MCF 10A (cell line): ENCODE results near the gene SHC2. TPM values are rescaled to one million over a fixed set of nuclear protein-coding genes. Genes with fewer than 3 reads are reported as not detected.
A peak's percentile ranks its signal among the peaks of the same experiment; 100 is the strongest.

Experiments used
- BruUV-seq: library from RNA; stranded (reverse); fragments of 400-500 nt; replicated peaks from 2 replicates; lab custom pipeline; 2021; lab: Mats Ljungman, UMichigan
- CTCF ChIA-PET: fragments of 300-600 bp; sonication (Branson Sonifier 250); formaldehyde crosslinking; extraction: SDS; loops from one replicate; lab custom pipeline; 2021; ENCODE audit warnings: antibody characterized with exemption, inconsistent platforms; lab: Yijun Ruan, JAX
- POLR2A ChIA-PET: fragments of 300-600, 350-650 bp; sonication (Branson Sonifier 250); formaldehyde crosslinking; extraction: SDS; loops from one replicate; lab custom pipeline; 2020; ENCODE audit warnings: antibody characterized with exemption, inconsistent platforms; lab: Yijun Ruan, JAX
- DNase-seq: peaks from one replicate; pipeline ENCODE4 v3.0.0-alpha.2; 2018; ENCODE audit not compliant: unreplicated experiment
- H3K27ac Mint-ChIP-seq: one replicate; pipeline ENCODE4 v1.8.0; 2022; ENCODE audit warnings: mild to moderate bottlenecking, low read depth, mixed read lengths; ENCODE audit not compliant: unreplicated experiment
- H3K27me3 Mint-ChIP-seq: one replicate; pipeline ENCODE4 v1.8.0; 2022; ENCODE audit warnings: mixed read lengths; ENCODE audit not compliant: insufficient read depth, unreplicated experiment
- H3K36me3 Mint-ChIP-seq: one replicate; pipeline ENCODE4 v1.8.0; 2022; ENCODE audit warnings: mild to moderate bottlenecking, moderate library complexity, mixed read lengths; ENCODE audit not compliant: insufficient read depth, unreplicated experiment
- H3K4me1 Mint-ChIP-seq: one replicate; pipeline ENCODE4 v1.8.0; 2022; ENCODE audit warnings: mixed read lengths; ENCODE audit not compliant: insufficient read depth, unreplicated experiment
- H3K4me3 Mint-ChIP-seq: one replicate; pipeline ENCODE4 v1.8.0; 2022; ENCODE audit warnings: mild to moderate bottlenecking, moderate library complexity, mixed read lengths; ENCODE audit not compliant: unreplicated experiment
- H3K9me3 Mint-ChIP-seq: one replicate; pipeline ENCODE4 v1.8.0; 2022; ENCODE audit warnings: mixed read lengths; ENCODE audit not compliant: unreplicated experiment
- intact Hi-C: fragments of 100-400 bp; cut with micrococcal nuclease; formaldehyde crosslinking; loops from 2 replicates; pipeline ENCODE4 v1.14.1; 2022
- total RNA-seq: library from RNA; stranded (reverse); gene quantifications from 2 replicates; pipeline ENCODE4 v1.2.3, GENCODE V29; 2022
- TF ChIP-seq, protein P1 (sequence below): fragments of 200-600 bp; IDR thresholded peaks from one replicate; pipeline ENCODE4 v1.8.0; 2022; ENCODE audit warnings: antibody characterized with exemption, mild to moderate bottlenecking; ENCODE audit not compliant: unreplicated experiment

Gene SHC2
- total RNA-seq, 1 experiment from 2014 or later = 0.77 TPM

DNA sequence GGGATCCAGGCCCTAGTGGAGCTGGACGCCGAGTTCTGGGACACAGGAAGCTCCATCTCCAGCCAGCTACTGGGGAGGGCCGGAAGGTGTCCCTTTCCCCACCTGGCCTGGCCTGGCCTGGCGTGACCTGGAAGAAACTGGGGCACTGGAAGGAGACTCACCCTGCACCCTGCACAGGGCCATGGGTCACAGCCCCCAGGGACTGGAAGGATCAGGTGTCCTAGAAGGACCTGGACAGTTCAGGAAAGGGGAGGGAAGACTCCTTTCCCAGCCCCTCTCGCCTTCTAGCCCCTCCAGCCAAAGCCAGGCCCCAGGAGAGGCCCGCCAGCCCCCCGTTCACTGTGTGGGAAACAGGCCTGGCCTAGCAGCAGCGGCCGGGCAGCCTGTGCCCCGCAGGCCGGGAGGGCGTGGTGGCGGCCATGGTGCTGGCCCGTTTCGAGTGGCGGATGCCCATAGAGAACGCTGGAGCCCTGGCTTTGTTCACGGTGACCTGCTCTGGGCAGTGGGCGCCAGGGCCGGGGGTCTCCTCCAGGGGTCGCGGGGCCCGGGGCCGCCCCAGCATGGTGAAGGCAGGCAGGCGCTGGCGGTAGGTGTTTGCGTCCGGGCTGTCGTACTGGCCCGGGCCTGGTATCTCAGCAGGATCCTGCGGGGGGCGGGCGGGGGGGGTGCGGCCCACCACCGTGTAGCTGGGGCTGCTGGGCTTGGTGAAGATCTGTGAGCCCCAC, 2.8 kb upstream of the SHC2 start:
- Mint-ChIP-seq H3K27me3 (no peaks in the 10 kb centered on the region), H3K4me3 (no peak overlapping the region), H3K36me3 (no peaks in the 10 kb centered on the region), H3K4me1 (no peaks in the 10 kb centered on the region), H3K9me3 (peaks cover 23% of the 10 kb centered on the region), H3K27ac (no peak overlapping the region)
- no peak for DNase-seq
- no TSS peak for BruUV-seq
- CTCF ChIA-PET = no interaction called here
- POLR2A ChIA-PET = no interaction called here
- intact Hi-C loops = no loop called here
- TF ChIP-seq, protein P1, sequence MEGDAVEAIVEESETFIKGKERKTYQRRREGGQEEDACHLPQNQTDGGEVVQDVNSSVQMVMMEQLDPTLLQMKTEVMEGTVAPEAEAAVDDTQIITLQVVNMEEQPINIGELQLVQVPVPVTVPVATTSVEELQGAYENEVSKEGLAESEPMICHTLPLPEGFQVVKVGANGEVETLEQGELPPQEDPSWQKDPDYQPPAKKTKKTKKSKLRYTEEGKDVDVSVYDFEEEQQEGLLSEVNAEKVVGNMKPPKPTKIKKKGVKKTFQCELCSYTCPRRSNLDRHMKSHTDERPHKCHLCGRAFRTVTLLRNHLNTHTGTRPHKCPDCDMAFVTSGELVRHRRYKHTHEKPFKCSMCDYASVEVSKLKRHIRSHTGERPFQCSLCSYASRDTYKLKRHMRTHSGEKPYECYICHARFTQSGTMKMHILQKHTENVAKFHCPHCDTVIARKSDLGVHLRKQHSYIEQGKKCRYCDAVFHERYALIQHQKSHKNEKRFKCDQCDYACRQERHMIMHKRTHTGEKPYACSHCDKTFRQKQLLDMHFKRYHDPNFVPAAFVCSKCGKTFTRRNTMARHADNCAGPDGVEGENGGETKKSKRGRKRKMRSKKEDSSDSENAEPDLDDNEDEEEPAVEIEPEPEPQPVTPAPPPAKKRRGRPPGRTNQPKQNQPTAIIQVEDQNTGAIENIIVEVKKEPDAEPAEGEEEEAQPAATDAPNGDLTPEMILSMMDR = no peak

DNA sequence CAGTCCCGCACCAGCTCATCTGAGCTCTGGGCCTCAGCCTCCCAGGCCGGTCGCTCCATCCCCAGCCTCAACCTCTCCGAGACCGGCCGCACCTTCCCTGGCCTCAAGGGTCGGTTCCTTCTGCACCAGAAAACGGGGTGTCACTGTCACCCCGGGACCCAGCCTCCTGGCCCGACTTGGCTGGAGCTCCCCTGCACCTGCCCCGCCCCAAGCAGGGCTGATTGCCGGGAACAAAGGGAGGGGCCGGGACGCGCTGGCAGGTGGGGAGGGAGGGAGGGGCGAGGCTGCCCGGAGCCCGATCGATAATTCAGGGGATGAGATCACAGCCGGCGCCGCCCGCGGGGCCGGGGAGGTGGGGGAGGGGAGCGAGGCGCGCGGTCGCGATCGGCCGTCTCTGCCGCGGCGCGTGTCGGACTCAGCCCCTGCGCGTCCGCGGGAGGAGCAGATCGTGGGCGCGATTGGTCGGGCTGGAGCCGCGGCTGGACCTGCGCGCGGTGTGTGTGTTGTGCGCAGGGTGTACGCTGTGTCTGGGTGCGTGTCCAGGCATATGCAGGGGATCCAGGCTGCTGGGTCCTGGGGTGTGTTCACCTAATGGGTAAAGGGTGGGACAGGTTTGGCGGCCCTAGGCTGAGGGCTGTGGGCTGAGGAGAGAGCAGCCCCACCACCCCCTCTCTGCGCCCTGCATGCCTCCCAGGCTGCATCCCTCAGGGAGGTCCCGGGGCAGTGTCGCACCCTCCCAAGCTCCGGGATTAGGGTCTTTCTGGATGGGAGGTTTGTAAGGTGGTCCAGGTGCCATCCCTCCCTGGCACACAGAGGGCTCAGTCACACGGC, 1.1 kb upstream of the SHC2 start:
- peak overlapping the region; percentile 71 for H3K4me3 Mint-ChIP-seq
- peak overlapping the region; percentile 42 for H3K27ac Mint-ChIP-seq
- ChIA-PET POLR2A (interaction anchor here (0.7 to 1.5 kb wide), 2 partner anchors 24 to 113 kb away, joined by 4 to 5 read pairs; no protein-coding TSS in a partner anchor), CTCF (no interaction called here)
- peaks cover 23% of the 10 kb centered on the region for H3K9me3 Mint-ChIP-seq
- intact Hi-C loops = no loop called here
- H3K4me1 Mint-ChIP-seq = no peaks in the 10 kb centered on the region
- DNase-seq = no peak
- H3K27me3 Mint-ChIP-seq = no peaks in the 10 kb centered on the region
- no TSS peak for BruUV-seq
- H3K36me3 Mint-ChIP-seq = no peaks in the 10 kb centered on the region
- TF ChIP-seq, protein P1 = no peak

DNA sequence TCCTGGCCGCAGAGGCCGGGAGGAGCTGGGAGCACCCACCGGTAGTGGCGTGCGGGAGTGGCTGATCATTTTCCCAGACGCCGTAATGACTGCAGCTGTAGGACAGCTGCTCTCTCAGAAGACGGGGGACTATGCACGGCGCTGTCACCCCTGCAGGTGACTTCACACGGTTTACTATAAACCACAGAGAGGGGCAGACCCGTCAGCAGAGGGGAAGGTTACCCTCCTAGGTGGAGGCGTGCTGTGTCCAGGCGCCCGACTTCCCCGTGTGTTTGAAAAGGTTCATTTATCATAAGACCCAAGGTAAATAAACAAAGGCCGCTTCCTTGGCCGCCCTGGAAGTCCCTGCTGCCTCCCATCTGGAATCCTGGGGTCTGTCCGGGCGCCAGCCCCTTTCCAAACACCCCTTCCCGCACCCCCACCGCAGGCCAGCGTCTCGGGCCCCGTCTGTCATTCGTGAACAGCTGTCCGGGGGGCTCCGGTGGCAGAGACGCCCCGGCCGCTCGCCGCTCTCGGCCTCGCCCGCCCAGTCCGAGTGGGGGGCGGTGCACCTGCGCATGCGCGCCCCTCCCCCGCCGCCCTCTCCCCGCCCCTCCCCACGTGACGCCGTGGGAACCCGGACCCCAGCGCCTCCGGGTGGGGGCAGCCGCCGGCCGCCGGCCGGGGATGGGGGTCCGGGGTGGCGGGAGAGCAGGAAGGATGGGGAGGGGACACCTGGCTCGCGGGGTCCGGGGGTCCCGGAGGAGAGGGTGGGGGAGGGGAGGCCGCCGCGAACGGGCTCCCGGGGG, 915 bp downstream of the SHC2 start:
- POLR2A ChIA-PET = no interaction called here
- TF ChIP-seq, protein P1 = no peak
- Mint-ChIP-seq H3K27me3 (no peaks in the 10 kb centered on the region), H3K27ac (peak overlapping the region; percentile 49), H3K4me3 (peak overlapping the region; percentile 61), H3K9me3 (peaks cover 7% of the 10 kb centered on the region), H3K4me1 (no peaks in the 10 kb centered on the region), H3K36me3 (peaks cover 6% of the 10 kb centered on the region)
- BruUV-seq = no TSS peak
- DNase-seq = peak; percentile 4
- intact Hi-C loops = no loop called here
- CTCF ChIA-PET = no interaction called here
